HG03460 (cell line): ENCODE results near the gene VAMP2.

ENCODE experiments used
- ATAC-seq: cut with Tn5 transposase; IDR thresholded peaks from one replicate; pipeline ENCODE4 v1.9.1; 2021; ENCODE audit not compliant: unreplicated experiment

VAMP2 gene

GRCh38 chr17:8162233-8162996 lies at the start of gene VAMP2:
Gene VAMP2, minus strand, starts transcription at chr17:8162948. Its CDS starts 69 bp downstream, at chr17:8162879.
- no peak for ATAC-seq

- no peak for ATAC-seq
Measured at GRCh38 chr17:8210761-8211458, 48.2 kb upstream of the VAMP2 start.

- peak; percentile 84 for ATAC-seq
Measured at GRCh38 chr17:8209907-8210760, 47.4 kb upstream of the VAMP2 start, which contains the start of gene AURKB. Gene AURKB, minus strand, starts transcription at chr17:8210575. Its CDS starts 351 bp downstream, at chr17:8210224.

- no peak for ATAC-seq
Measured at GRCh38 chr17:8206536-8206935, 43.8 kb upstream of the VAMP2 start.

GRCh38 chr17:8204761-8205555 lies 42.2 kb upstream of the VAMP2 start:
- ATAC-seq = no peak

GRCh38 chr17:8192070-8192815 lies 29.5 kb upstream of the VAMP2 start:
- no peak for ATAC-seq

- no peak for ATAC-seq
Measured at GRCh38 chr17:8190506-8190905, 27.8 kb upstream of the VAMP2 start.

- peak; percentile 48 for ATAC-seq
Measured at GRCh38 chr17:8189711-8190477, 27.1 kb upstream of the VAMP2 start, which contains the start of gene BORCS6. Gene BORCS6, minus strand, starts transcription at chr17:8190180. Its CDS starts 40 bp downstream, at chr17:8190140.

GRCh38 chr17:8189041-8189710 lies 26.4 kb upstream of the VAMP2 start:
- no peak for ATAC-seq

GRCh38 chr17:8188263-8188839 lies 25.6 kb upstream of the VAMP2 start:
- no peak for ATAC-seq

- no peak for ATAC-seq
Measured at GRCh38 chr17:8187517-8188262, 24.9 kb upstream of the VAMP2 start.

- ATAC-seq = no peak
Measured at GRCh38 chr17:8186787-8187516, 24.2 kb upstream of the VAMP2 start.

- no peak for ATAC-seq
Measured at GRCh38 chr17:8186446-8186786, 23.7 kb upstream of the VAMP2 start.

GRCh38 chr17:8185582-8186445 lies 23.1 kb upstream of the VAMP2 start:
- ATAC-seq = no peak

- no peak for ATAC-seq
Measured at GRCh38 chr17:8176998-8177731, 14.4 kb upstream of the VAMP2 start.
